Smooth muscle cell (in vitro differentiated cells): ENCODE results near the gene ANKRD49. TPM values are rescaled to one million over a fixed set of nuclear protein-coding genes. Genes with fewer than 3 reads are reported as not detected.

Experiments used
- DNase-seq: peaks from one replicate; lab custom pipeline; 2025; ENCODE audit not compliant: unreplicated experiment; lab: John Stamatoyannopoulos, UW
- H2AFZ ChIP-seq: fragments of 200-600 bp; sonication (generic); 2 replicates; pipeline ENCODE4 v1.6.0; 2016; ENCODE audit warnings: antibody characterized with exemption, low read depth, mild to moderate bottlenecking
- H3F3A ChIP-seq: fragments of 200-600 bp; sonication (generic); 2 replicates; pipeline ENCODE4 v1.6.0; 2017; ENCODE audit warnings: antibody characterized with exemption, low read depth
- H3K27ac ChIP-seq: fragments of 200-600 bp; sonication (generic); 2 replicates; pipeline ENCODE4 v1.5.1; 2016; ENCODE audit warnings: low read depth, mild to moderate bottlenecking
- H3K27me3 ChIP-seq: fragments of 200-600 bp; sonication (generic); 2 replicates; pipeline ENCODE4 v1.6.1; 2016; ENCODE audit warnings: low read depth, mild to moderate bottlenecking
- H3K36me3 ChIP-seq: fragments of 200-600 bp; sonication (generic); 2 replicates; pipeline ENCODE4 v1.5.1; 2016; ENCODE audit warnings: low read depth
- H3K4me1 ChIP-seq: fragments of 200-600 bp; sonication (generic); 2 replicates; pipeline ENCODE4 v1.5.1; 2016; ENCODE audit warnings: low read depth
- H3K4me2 ChIP-seq: fragments of 200-600 bp; sonication (generic); 2 replicates; pipeline ENCODE4 v1.6.0; 2016; ENCODE audit warnings: mild to moderate bottlenecking
- H3K4me3 ChIP-seq: fragments of 200-600 bp; sonication (generic); 2 replicates; pipeline ENCODE4 v1.5.1; 2016; ENCODE audit warnings: mild to moderate bottlenecking
- H3K79me2 ChIP-seq: fragments of 200-600 bp; sonication (generic); 2 replicates; pipeline ENCODE4 v1.6.0; 2016; ENCODE audit warnings: low read depth, mild to moderate bottlenecking
- H3K9ac ChIP-seq: fragments of 200-600 bp; sonication (generic); 2 replicates; pipeline ENCODE4 v1.6.0; 2016; ENCODE audit warnings: low read depth
- H3K9me3 ChIP-seq: fragments of 200-600 bp; sonication (generic); replicated peaks from 2 replicates; pipeline ENCODE4 v1.5.1; 2016; ENCODE audit warnings: low read depth
- H4K20me1 ChIP-seq: fragments of 200-600 bp; sonication (generic); 2 replicates; pipeline ENCODE4 v1.6.0; 2016; ENCODE audit warnings: low read depth
- WGBS: methylation state at CpG from one replicate; pipeline ENCODE4 v1.1.7; 2016; ENCODE audit warnings: low lambda C conversion rate; 5-methylcytosine and 5-hydroxymethylcytosine counted together
- polyA plus RNA-seq: library from polyadenylated mRNA; unstranded; fragments of >200 nt; fragmentation: Nextera tagmentation; extraction: Ambion mirVana; gene quantifications from 2 replicates; pipeline ENCODE4 v1.2.1, GENCODE V29; 2016
- total RNA-seq: library from RNA; depleted of rRNA; stranded (reverse); fragments of >200 nt; gene quantifications from 2 replicates; pipeline ENCODE4 v1.2.3, GENCODE V29; 2014
- TF ChIP-seq, protein P1 (sequence below): fragments of 200-600 bp; sonication (generic); IDR thresholded peaks from 2 replicates; pipeline ENCODE4 v1.5.1; 2017; ENCODE audit warnings: borderline replicate concordance, mild to moderate bottlenecking, antibody characterized with exemption; ENCODE audit not compliant: insufficient read depth, poor library complexity, severe bottlenecking

The ANKRD49 gene, protein sequence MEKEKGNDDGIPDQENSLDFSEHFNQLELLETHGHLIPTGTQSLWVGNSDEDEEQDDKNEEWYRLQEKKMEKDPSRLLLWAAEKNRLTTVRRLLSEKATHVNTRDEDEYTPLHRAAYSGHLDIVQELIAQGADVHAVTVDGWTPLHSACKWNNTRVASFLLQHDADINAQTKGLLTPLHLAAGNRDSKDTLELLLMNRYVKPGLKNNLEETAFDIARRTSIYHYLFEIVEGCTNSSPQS
- total RNA-seq, result 20.3 and 31.8 TPM in 2 replicates
- 13.6 and 13.7 TPM in 2 replicates for polyA plus RNA-seq

DNA sequence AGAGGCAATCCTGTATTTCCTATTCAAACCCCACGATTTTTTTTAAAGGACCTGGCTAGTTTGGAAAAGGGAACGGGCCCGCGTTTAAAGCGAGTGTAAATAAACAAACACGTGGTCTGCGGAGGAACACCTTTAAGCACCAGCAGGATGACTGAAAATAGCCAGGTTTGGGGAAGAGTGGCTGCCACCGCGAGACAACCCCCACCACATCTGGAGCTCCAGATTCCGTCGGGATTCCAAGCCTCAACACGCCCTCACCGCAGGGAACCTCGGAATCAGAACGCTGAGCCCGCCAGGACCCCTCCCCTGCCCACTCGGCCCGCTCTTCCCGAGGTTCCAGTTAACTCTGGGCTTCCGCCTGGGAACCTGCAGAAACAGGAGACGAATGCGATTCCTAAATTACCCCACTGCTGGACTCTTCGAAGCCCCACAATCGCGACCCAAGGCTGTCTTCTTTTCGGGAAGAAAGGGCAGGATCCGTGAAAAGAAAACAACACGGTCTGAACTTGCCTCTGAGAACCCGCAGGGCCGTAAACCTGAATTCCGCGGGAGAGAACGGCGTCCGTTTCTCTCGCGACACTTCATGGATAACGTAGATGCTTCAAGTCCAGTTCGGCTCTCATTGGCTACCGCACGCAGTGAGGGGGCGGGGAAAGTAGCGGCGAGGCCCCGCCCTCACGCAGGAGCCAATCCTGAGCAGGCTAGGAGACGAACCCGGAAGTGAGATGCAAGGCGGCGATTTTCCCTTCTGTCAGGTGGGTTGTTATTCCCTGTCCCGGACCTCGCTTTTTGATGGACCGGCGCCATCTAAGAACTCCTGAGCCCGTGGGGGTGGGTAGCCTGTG is at the start of gene ANKRD49, which contains the start of gene MRE11:
ANKRD49 (plus strand) TSS at position 704 of the 845 bp plus-strand sequence. CDS start 2,710 bp downstream, outside the sequence.
MRE11 (minus strand) TSS at position 564 of the 845 bp plus-strand sequence. CDS start 1,043 bp downstream, outside the sequence.
- DNase-seq, result peak; percentile 84
- H4K20me1 ChIP-seq, result no peaks in the 10 kb centered on the region
- peak within 1 kb of the TSS; percentile 76 for H3K4me3 ChIP-seq
- H3K4me2 ChIP-seq, result peak within 1 kb of the TSS; percentile 91
- H3F3A ChIP-seq, result no peaks in the 10 kb centered on the region
- H3K27me3 ChIP-seq, result no peaks in the 10 kb centered on the region
- under 1% methylated on average over 54 of the region's 55 CpGs for WGBS
- H2AFZ ChIP-seq, result peak within 1 kb of the TSS; percentile 98
- no peaks in the 10 kb centered on the region for H3K9me3 ChIP-seq
- TF ChIP-seq, protein P1, sequence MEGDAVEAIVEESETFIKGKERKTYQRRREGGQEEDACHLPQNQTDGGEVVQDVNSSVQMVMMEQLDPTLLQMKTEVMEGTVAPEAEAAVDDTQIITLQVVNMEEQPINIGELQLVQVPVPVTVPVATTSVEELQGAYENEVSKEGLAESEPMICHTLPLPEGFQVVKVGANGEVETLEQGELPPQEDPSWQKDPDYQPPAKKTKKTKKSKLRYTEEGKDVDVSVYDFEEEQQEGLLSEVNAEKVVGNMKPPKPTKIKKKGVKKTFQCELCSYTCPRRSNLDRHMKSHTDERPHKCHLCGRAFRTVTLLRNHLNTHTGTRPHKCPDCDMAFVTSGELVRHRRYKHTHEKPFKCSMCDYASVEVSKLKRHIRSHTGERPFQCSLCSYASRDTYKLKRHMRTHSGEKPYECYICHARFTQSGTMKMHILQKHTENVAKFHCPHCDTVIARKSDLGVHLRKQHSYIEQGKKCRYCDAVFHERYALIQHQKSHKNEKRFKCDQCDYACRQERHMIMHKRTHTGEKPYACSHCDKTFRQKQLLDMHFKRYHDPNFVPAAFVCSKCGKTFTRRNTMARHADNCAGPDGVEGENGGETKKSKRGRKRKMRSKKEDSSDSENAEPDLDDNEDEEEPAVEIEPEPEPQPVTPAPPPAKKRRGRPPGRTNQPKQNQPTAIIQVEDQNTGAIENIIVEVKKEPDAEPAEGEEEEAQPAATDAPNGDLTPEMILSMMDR, result no peak
- H3K27ac ChIP-seq, result peak within 1 kb of the TSS; percentile 84
- H3K9ac ChIP-seq, result peak within 1 kb of the TSS; percentile 91
- peaks cover 21% of the 10 kb centered on the region for H3K36me3 ChIP-seq
- H3K79me2 ChIP-seq, result peaks cover 24% of the 10 kb centered on the region
- peaks cover 16% of the 10 kb centered on the region for H3K4me1 ChIP-seq

DNA sequence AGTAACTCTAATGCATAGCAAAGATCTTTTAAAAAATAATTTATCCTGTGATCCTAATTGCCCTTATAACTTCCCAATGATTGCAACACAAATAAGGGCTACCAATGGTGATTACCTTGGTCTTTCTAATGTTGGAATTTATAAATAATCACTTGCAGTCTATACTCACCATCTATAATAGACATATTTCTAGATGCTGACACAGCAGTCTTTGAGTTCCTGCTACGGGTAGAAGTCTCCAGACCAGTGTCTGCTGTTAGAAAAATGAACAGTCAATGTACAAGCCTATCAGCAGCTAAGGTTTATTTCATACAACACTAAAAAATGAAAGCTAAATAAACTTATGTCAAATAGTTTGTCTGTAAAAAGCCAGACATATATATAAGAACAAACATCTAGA is 48.1 kb upstream of the ANKRD49 start:
- TF ChIP-seq, protein P1, result no peak
- Histone ChIP-seq H3K4me1 (no peaks in the 10 kb centered on the region), H3K9me3 (no peaks in the 10 kb centered on the region), H2AFZ (no peak overlapping the region), H3K4me3 (no peak overlapping the region), H3K27me3 (no peaks in the 10 kb centered on the region), H3K27ac (no peak overlapping the region), H4K20me1 (no peaks in the 10 kb centered on the region), H3K79me2 (no peaks in the 10 kb centered on the region), H3F3A (no peaks in the 10 kb centered on the region), H3K36me3 (no peaks in the 10 kb centered on the region), H3K4me2 (no peak overlapping the region), H3K9ac (no peak overlapping the region)
- 95% methylated on average over 1 of the region's 1 CpG for WGBS
- no peak for DNase-seq

DNA sequence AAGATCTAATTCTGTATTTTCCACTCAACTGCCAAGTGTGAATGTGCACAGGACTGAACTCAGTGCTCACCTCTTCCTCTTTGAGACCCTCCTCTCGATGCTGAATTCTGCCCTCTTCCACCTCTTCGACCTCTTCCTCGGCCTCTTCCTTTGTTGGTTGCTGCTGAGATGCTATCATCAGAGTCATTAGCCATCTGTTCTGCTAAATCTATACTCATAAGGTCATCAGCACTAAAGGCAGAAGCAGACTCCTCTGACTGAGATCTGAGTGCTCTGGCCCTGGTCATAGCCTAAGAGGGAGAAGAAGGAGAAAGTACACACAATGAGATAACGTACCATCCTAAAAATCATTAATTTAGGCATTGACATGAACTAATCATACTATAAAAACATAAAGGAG is 46.6 kb upstream of the ANKRD49 start:
- TF ChIP-seq, protein P1, result no peak
- Histone ChIP-seq H3F3A (no peaks in the 10 kb centered on the region), H3K79me2 (no peaks in the 10 kb centered on the region), H3K36me3 (no peaks in the 10 kb centered on the region), H3K9me3 (no peaks in the 10 kb centered on the region), H3K4me1 (no peaks in the 10 kb centered on the region), H3K4me3 (no peak overlapping the region), H3K4me2 (no peak overlapping the region), H4K20me1 (no peaks in the 10 kb centered on the region), H3K27me3 (no peaks in the 10 kb centered on the region), H2AFZ (no peak overlapping the region), H3K27ac (no peak overlapping the region), H3K9ac (no peak overlapping the region)
- 91% methylated on average over 4 of the region's 4 CpGs for WGBS
- no peak for DNase-seq
